ENCODE results near the gene HOXB9. TPM values are rescaled to one million over a fixed set of nuclear protein-coding genes. Genes with fewer than 3 reads are reported as not detected.

HOXB9 gene
- total RNA-seq, 2 experiments from 2014 or later = 8.4 to 19.6 TPM

- Mint-ChIP-seq H3K9me3 (ENCODE audit: low read depth) (no peaks in the 10 kb centered on the region), H3K27ac (peak overlapping the region; percentile 8), H3K36me3 (peaks cover 9% of the 10 kb centered on the region), H3K27me3 (peaks cover 20% of the 10 kb centered on the region), H3K4me3 (peak overlapping the region; percentile 6), H3K4me1 (peaks cover 36% of the 10 kb centered on the region)
- ATAC-seq (no peak), DNase-seq (no peak)
- CTCF ChIA-PET = interaction anchor here (1.3 kb wide), 1 partner anchor 85 kb away, joined by 3 read pairs; no protein-coding TSS in a partner anchor
These were observed 50.3 kb downstream of the HOXB9 start for GRCh38 chr17:48575673-48576478.

GRCh38 chr17:48575066-48575582 is 51.0 kb downstream of the HOXB9 start:
- peaks cover 9% of the 10 kb centered on the region for H3K36me3 Mint-ChIP-seq
- peaks cover 12% of the 10 kb centered on the region for H3K27me3 Mint-ChIP-seq
- H3K9me3 Mint-ChIP-seq (ENCODE audit: low read depth) = no peaks in the 10 kb centered on the region
- DNase-seq (no peak), ATAC-seq (no peak)
- CTCF ChIA-PET = interaction anchor here (1.0 to 1.5 kb wide), 2 partner anchors 71 to 83 kb away, joined by 4 read pairs; no protein-coding TSS in a partner anchor
- no peak overlapping the region for H3K4me3 Mint-ChIP-seq
- H3K4me1 Mint-ChIP-seq = peaks cover 33% of the 10 kb centered on the region
- no peak overlapping the region for H3K27ac Mint-ChIP-seq

GRCh38 chr17:48574505-48575065 is 51.6 kb downstream of the HOXB9 start:
- Mint-ChIP-seq H3K4me3 (no peak overlapping the region), H3K9me3 (ENCODE audit: low read depth) (no peaks in the 10 kb centered on the region), H3K27ac (no peak overlapping the region), H3K27me3 (peaks cover 8% of the 10 kb centered on the region), H3K36me3 (peaks cover 7% of the 10 kb centered on the region), H3K4me1 (peaks cover 30% of the 10 kb centered on the region)
- ATAC-seq (no peak), DNase-seq (no peak)
- CTCF ChIA-PET = interaction anchor here (0.7 to 1.5 kb wide), 3 partner anchors 71 to 86 kb away, joined by 3 to 4 read pairs (median 4); no protein-coding TSS in a partner anchor

GRCh38 chr17:48571826-48572417 is 54.2 kb downstream of the HOXB9 start:
- CTCF ChIA-PET = no interaction called here
- Mint-ChIP-seq H3K27ac (no peak overlapping the region), H3K27me3 (peaks cover 4% of the 10 kb centered on the region), H3K4me1 (peaks cover 13% of the 10 kb centered on the region), H3K36me3 (peaks cover 5% of the 10 kb centered on the region), H3K4me3 (no peak overlapping the region), H3K9me3 (ENCODE audit: low read depth) (no peaks in the 10 kb centered on the region)
- ATAC-seq (no peak), DNase-seq (no peak)

Small RNAs within 50 kb of the gene (microRNA-seq; reads per million reads assigned to microRNA genes)
- 16.2 reads per million, percentile 39 among the genes with 10 or more reads in this experiment for gene MIR196A1

Other genes starting within 250 kb of the HOXB9 start
- 10 to 100 TPM; 75.5 to 91.4 TPM for gene SKAP1, start 196.1 kb downstream of the HOXB9 start, total RNA-seq
- not detected for gene HOXB1, start 95.3 kb downstream of the HOXB9 start, total RNA-seq
- gene HOXB2, start 81.2 kb downstream of the HOXB9 start, total RNA-seq = 10 to 100 TPM; 17.2 to 17.5 TPM
- gene HOXB4, start 48.0 kb downstream of the HOXB9 start, total RNA-seq = 1 to 10 TPM; 7.8 TPM
- 10 to 100 TPM; 11.9 to 12.9 TPM for gene HOXB3, start 36.1 kb downstream of the HOXB9 start, total RNA-seq
- under 1 TPM in 1 of 2 experiments, not detected in 1; 0.16 TPM for gene HOXB5, start 32.6 kb downstream of the HOXB9 start, total RNA-seq
- gene HOXB6, start 21.4 kb downstream of the HOXB9 start, total RNA-seq = 1 to 10 TPM in 1 of 2 experiments, under 1 TPM in 1; 0.58 to 1.1 TPM
- 1 to 10 TPM; 1.7 TPM for gene HOXB7, start 15.3 kb downstream of the HOXB9 start, total RNA-seq
- 1 to 10 TPM in 1 of 2 experiments, under 1 TPM in 1; 0.38 to 1.4 TPM for gene HOXB8, start 11.1 kb downstream of the HOXB9 start, total RNA-seq
- gene PRAC1, start 96.2 kb upstream of the HOXB9 start, total RNA-seq = not detected
- not detected for gene PRAC2, start 96.8 kb upstream of the HOXB9 start, total RNA-seq
- gene HOXB13, start 102.4 kb upstream of the HOXB9 start, total RNA-seq = not detected
- not detected for gene TTLL6, start 190.9 kb upstream of the HOXB9 start, total RNA-seq
- gene CALCOCO2, start 204.7 kb upstream of the HOXB9 start, total RNA-seq = 100 to 1,000 TPM; 165 to 170 TPM

All from activated CD8-positive, alpha-beta memory T cell treated with anti-CD3 and anti-CD28 coated beads, Interleukin-2, amount 10 ng/mL, durations not matched to agents 7 days and 5 days (primary cell).